Trophoblast cell (in vitro differentiated cells and primary cell): ENCODE data around the gene ALOX5.
"Not testable (repeated sequence)": the region's sequence is repeated elsewhere in the genome, so short reads cannot be mapped to it uniquely, and the experiment has no call there.

Experiments
- DNase-seq, 2 donors: peaks; one replicate each; pipeline ENCODE4 v3.0.0-alpha.2; 2016
- H2AFZ ChIP-seq: 2 replicates; pipeline ENCODE4 v1.6.1; 2013; ENCODE audit warnings: low read length, moderate library complexity, mild to moderate bottlenecking; ENCODE audit not compliant: insufficient read depth, poor library complexity
- H2AK5ac ChIP-seq: 2 replicates; pipeline ENCODE4 v1.6.1; 2013; ENCODE audit warnings: mild to moderate bottlenecking, low read length
- H2BK120ac ChIP-seq: 2 replicates; pipeline ENCODE4 v1.6.1; 2013; ENCODE audit warnings: low read length, mild to moderate bottlenecking, moderate library complexity; ENCODE audit not compliant: insufficient read depth, poor library complexity
- H2BK12ac ChIP-seq: 2 replicates; pipeline ENCODE4 v1.6.1; 2013; ENCODE audit warnings: mild to moderate bottlenecking, low read length, moderate library complexity
- H2BK5ac ChIP-seq: 2 replicates; pipeline ENCODE4 v1.6.1; 2013; ENCODE audit warnings: low read length, low read depth, moderate library complexity, mild to moderate bottlenecking; ENCODE audit not compliant: poor library complexity
- H3K14ac ChIP-seq: 2 replicates; pipeline ENCODE4 v1.6.1; 2013; ENCODE audit warnings: mild to moderate bottlenecking, low read length
- H3K18ac ChIP-seq: 2 replicates; pipeline ENCODE4 v1.6.1; 2013; ENCODE audit warnings: mild to moderate bottlenecking, low read length
- H3K23ac ChIP-seq: 2 replicates; pipeline ENCODE4 v1.6.1; 2013; ENCODE audit warnings: low read length
- H3K27ac ChIP-seq: 2 replicates; pipeline ENCODE4 v1.5.1; 2013; ENCODE audit warnings: low read depth, mild to moderate bottlenecking, inconsistent platforms, low read length, moderate library complexity
- H3K27me3 ChIP-seq: 2 replicates; pipeline ENCODE4 v1.6.1; 2013; ENCODE audit warnings: inconsistent platforms, mild to moderate bottlenecking, low read length, moderate library complexity; ENCODE audit not compliant: insufficient read depth
- H3K36me3 ChIP-seq, 2 experiments: 1 replicate in 1 of 2; 2 replicates in 1 of 2; pipeline ENCODE4 v1.6.1; 2013; ENCODE audit warnings: low read length in 2 of 2, mild to moderate bottlenecking in 2 of 2, moderate library complexity in 1 of 2; ENCODE audit not compliant: insufficient read depth in 2 of 2, control insufficient read depth in 1 of 2
- H3K4ac ChIP-seq: 2 replicates; pipeline ENCODE4 v1.6.1; 2013; ENCODE audit warnings: low read depth, mild to moderate bottlenecking, low read length, moderate library complexity
- H3K4me1 ChIP-seq, 2 experiments: 1 replicate in 1 of 2; 2 replicates in 1 of 2; pipeline ENCODE4 v1.6.1; 2013; ENCODE audit warnings: low read length in 2 of 2, mild to moderate bottlenecking in 2 of 2, moderate library complexity in 1 of 2; ENCODE audit not compliant: insufficient read depth in 2 of 2, control insufficient read depth in 1 of 2
- H3K4me2 ChIP-seq: 2 replicates; pipeline ENCODE4 v1.6.1; 2013; ENCODE audit warnings: inconsistent platforms, mild to moderate bottlenecking, low read length, moderate library complexity
- H3K4me3 ChIP-seq: 2 replicates; pipeline ENCODE4 v1.5.1; 2013; ENCODE audit warnings: mild to moderate bottlenecking, low read depth, low read length, inconsistent platforms
- H3K79me1 ChIP-seq: one replicate; pipeline ENCODE4 v1.6.1; 2013; ENCODE audit warnings: low read length
- H3K79me2 ChIP-seq: 2 replicates; pipeline ENCODE4 v1.6.1; 2013; ENCODE audit warnings: low read length, mild to moderate bottlenecking; ENCODE audit not compliant: control insufficient read depth, insufficient read depth, poor library complexity
- H3K9ac ChIP-seq: 2 replicates; pipeline ENCODE4 v1.6.1; 2013; ENCODE audit warnings: mild to moderate bottlenecking, low read length
- H3K9me3 ChIP-seq: 2 replicates; pipeline ENCODE4 v1.6.1; 2013; ENCODE audit warnings: low read depth, mild to moderate bottlenecking, control low read depth, inconsistent platforms, low read length; ENCODE audit not compliant: insufficient read depth
- H4K12ac ChIP-seq: 2 replicates; pipeline ENCODE4 v1.6.1; 2013; ENCODE audit warnings: low read depth, mild to moderate bottlenecking, low read length, moderate library complexity
- H4K8ac ChIP-seq: 2 replicates; pipeline ENCODE4 v1.6.1; 2013; ENCODE audit warnings: low read depth, mild to moderate bottlenecking, low read length, moderate library complexity
- H4K91ac ChIP-seq: one replicate; pipeline ENCODE4 v1.6.1; 2013; ENCODE audit warnings: low read depth, mild to moderate bottlenecking, low read length, moderate library complexity
- WGBS: extraction: QIAGEN DNeasy Blood & Tissue Kit; methylation state at CpG from one replicate; pipeline ENCODE4 v1.1.7; 2013; ENCODE audit warnings: missing lambda C conversion rate; ENCODE audit not compliant: insufficient read length, insufficient coverage; ENCODE audit errors: extremely low coverage; 5-methylcytosine and 5-hydroxymethylcytosine counted together

ALOX5 gene

GRCh38 chr10:45404770-45405120, 30.7 kb downstream of the ALOX5 start:
- Histone ChIP-seq H3K79me2 (no peaks in the 10 kb centered on the region), H3K9me3 (peaks cover under 1% of the 10 kb centered on the region), H3K79me1 (no peaks in the 10 kb centered on the region), H3K4me2 (no peak overlapping the region), H3K9ac (no peak overlapping the region), H3K18ac (no peak overlapping the region), H3K4me3 (no peak overlapping the region), H3K23ac (no peak overlapping the region), H2AK5ac (no peak overlapping the region), H4K91ac (no peak overlapping the region), H3K27ac (no peak overlapping the region), H2BK12ac (no peak overlapping the region), H2BK5ac (no peak overlapping the region), H3K4ac (no peak overlapping the region), H2BK120ac (no peak overlapping the region), H3K27me3 (no peaks in the 10 kb centered on the region), H3K14ac (no peak overlapping the region), H2AFZ (no peak overlapping the region), H4K12ac (no peak overlapping the region), H4K8ac (no peak overlapping the region), H3K4me1 (no peaks in the 10 kb centered on the region), H3K36me3 (no peaks in the 10 kb centered on the region)
- no peak for DNase-seq
- WGBS: no CpG with 5 or more reads among the region's 4 CpGs

GRCh38 chr10:45407542-45407941, 33.5 kb downstream of the ALOX5 start:
- Histone ChIP-seq H2BK5ac (no peak overlapping the region), H3K9ac (no peak overlapping the region), H3K27me3 (no peaks in the 10 kb centered on the region), H3K4ac (no peak overlapping the region), H2AFZ (no peak overlapping the region), H2BK12ac (no peak overlapping the region), H3K4me2 (no peak overlapping the region), H2BK120ac (no peak overlapping the region), H2AK5ac (no peak overlapping the region), H3K14ac (no peak overlapping the region), H3K18ac (no peak overlapping the region), H3K36me3 (no peaks in the 10 kb centered on the region), H4K12ac (no peak overlapping the region), H3K79me2 (no peaks in the 10 kb centered on the region), H3K23ac (no peak overlapping the region), H3K9me3 (peaks cover 2% of the 10 kb centered on the region), H3K4me1 (no peaks in the 10 kb centered on the region), H4K91ac (no peak overlapping the region), H4K8ac (no peak overlapping the region), H3K79me1 (no peaks in the 10 kb centered on the region), H3K4me3 (no peak overlapping the region), H3K27ac (no peak overlapping the region)
- WGBS: no CpG with 5 or more reads among the region's 2 CpGs
- no peak for DNase-seq

- H4K12ac ChIP-seq: no peak overlapping the region
- no CpG with 5 or more reads among the region's 5 CpGs for WGBS
- H3K4me3 ChIP-seq: no peak overlapping the region
- no peak overlapping the region for H4K91ac ChIP-seq
- no peak overlapping the region for H3K4ac ChIP-seq
- H2AK5ac ChIP-seq: no peak overlapping the region
- no peaks in the 10 kb centered on the region for H3K79me1 ChIP-seq
- no peak overlapping the region for H2BK120ac ChIP-seq
- no peak overlapping the region for H4K8ac ChIP-seq
- H2BK5ac ChIP-seq: no peak overlapping the region
- H3K36me3 ChIP-seq: no peaks in the 10 kb centered on the region
- H3K79me2 ChIP-seq: no peaks in the 10 kb centered on the region
- H2BK12ac ChIP-seq: no peak overlapping the region
- H3K23ac ChIP-seq: no peak overlapping the region
- no peak overlapping the region for H3K9ac ChIP-seq
- no peak overlapping the region for H2AFZ ChIP-seq
- no peaks in the 10 kb centered on the region for H3K27me3 ChIP-seq
- H3K18ac ChIP-seq: no peak overlapping the region
- H3K14ac ChIP-seq: no peak overlapping the region
- no peaks in the 10 kb centered on the region for H3K4me1 ChIP-seq
- DNase-seq: no peak
- H3K4me2 ChIP-seq: no peak overlapping the region
- H3K27ac ChIP-seq: no peak overlapping the region
- peaks cover 2% of the 10 kb centered on the region for H3K9me3 ChIP-seq
These were observed 34.7 kb downstream of the ALOX5 start for GRCh38 chr10:45408421-45409319.

GRCh38 chr10:45409347-45409746, 35.3 kb downstream of the ALOX5 start:
- H3K27ac ChIP-seq: not testable (repeated sequence)

More at GRCh38 chr10:45409347-45409746, 35.3 kb downstream of the ALOX5 start:
- not testable (repeated sequence) for H3K18ac ChIP-seq, H3K4me1 ChIP-seq, H3K9ac ChIP-seq, H2AK5ac ChIP-seq, H3K14ac ChIP-seq, H2AFZ ChIP-seq, H3K27me3 ChIP-seq, H3K23ac ChIP-seq, H3K4me3 ChIP-seq, H4K91ac ChIP-seq, H3K79me1 ChIP-seq, H2BK120ac ChIP-seq, H4K12ac ChIP-seq, H3K36me3 ChIP-seq, H4K8ac ChIP-seq, H2BK12ac ChIP-seq, H3K9me3 ChIP-seq, H3K79me2 ChIP-seq, H3K4ac ChIP-seq, DNase-seq, H2BK5ac ChIP-seq, H3K4me2 ChIP-seq
